ENCODE data around the gene FGF18. TPM values are rescaled to one million over a fixed set of nuclear protein-coding genes. Genes with fewer than 3 reads are reported as not detected.
A peak's percentile ranks its signal among the peaks of the same experiment; 100 is the strongest.

Gene FGF18
- total and polyA plus RNA-seq, 2 donors from 2014 or later: 0.39 to 1.8 TPM

GRCh38 chr5:171416160-171417049 lies 3.0 kb upstream of the FGF18 start:
- Histone ChIP-seq H3K4me1 (ENCODE audit: control insufficient read depth in 2 of 3, insufficient read depth in 2 of 3, low read depth in 1 of 3, low read length in 3 of 3) (peaks cover 0 to 15% (median 0%) of the 10 kb centered on the region in 3 donors), H3K27ac (ENCODE audit: low read depth in 2 of 2, low read length in 2 of 2) (no peak overlapping the region), H3K36me3 (ENCODE audit: control insufficient read depth in 2 of 3, insufficient read depth in 3 of 3, low read length in 3 of 3) (peaks cover 2 to 11% (median 2%) of the 10 kb centered on the region in 3 donors), H3K9me3 (ENCODE audit: control insufficient read depth in 2 of 3, insufficient read depth in 1 of 3, low read length in 3 of 3) (no peaks in the 10 kb centered on the region), H3K9ac (ENCODE audit: low read length in 3 of 3) (no peak overlapping the region), H3K27me3 (ENCODE audit: control insufficient read depth, insufficient read depth, low read length) (peaks cover under 1% of the 10 kb centered on the region), H3K4me3 (ENCODE audit: low read length in 3 of 3) (no peak overlapping the region)
- no peak for TF ChIP-seq CTCF (IDR thresholded peaks at IDR 0.05; ENCODE audit: borderline replicate concordance, extremely low read depth, insufficient read depth)
- FAIRE-seq (no peak), DNase-seq (peak in 1 of 5 donors; percentile 17)
- intact Hi-C loops (cut with DNase I): loop anchor here (10.0 kb wide), 1 partner anchor 498 kb away; no protein-coding TSS in a partner anchor

- peak; percentile 95 for TF ChIP-seq CTCF (IDR thresholded peaks at IDR 0.05; ENCODE audit: borderline replicate concordance, extremely low read depth, insufficient read depth)
Observed at GRCh38 chr5:171418316-171418981, 998 bp upstream of the FGF18 start.

GRCh38 chr5:171419688-171420430 lies 412 bp downstream of the FGF18 start:
- H3K4me3 ChIP-seq (ENCODE audit: low read length in 3 of 3): no peak overlapping the region
- no peak overlapping the region for H3K9ac ChIP-seq (ENCODE audit: low read length in 3 of 3)
- no peak for TF ChIP-seq CTCF (IDR thresholded peaks at IDR 0.05; ENCODE audit: borderline replicate concordance, extremely low read depth, insufficient read depth)
- no peaks in the 10 kb centered on the region for H3K36me3 ChIP-seq (ENCODE audit: control insufficient read depth in 2 of 3, insufficient read depth in 3 of 3, low read length in 3 of 3)
- H3K9me3 ChIP-seq (ENCODE audit: control insufficient read depth in 2 of 3, insufficient read depth in 1 of 3, low read length in 3 of 3): no peaks in the 10 kb centered on the region
- intact Hi-C loops (cut with DNase I): loop anchor here (10.0 kb wide), 2 partner anchors 475 to 495 kb away; no protein-coding TSS in a partner anchor
- DNase-seq (peak in 4 of 5 donors; percentile 43 to 79 (median 56)), FAIRE-seq (no peak)
- H3K4me1 ChIP-seq (ENCODE audit: control insufficient read depth in 2 of 3, insufficient read depth in 2 of 3, low read depth in 1 of 3, low read length in 3 of 3): peaks cover 0 to 17% (median 0%) of the 10 kb centered on the region in 3 donors
- H3K27ac ChIP-seq (ENCODE audit: low read depth in 2 of 2, low read length in 2 of 2): no peak overlapping the region
- peaks cover 2% of the 10 kb centered on the region for H3K27me3 ChIP-seq (ENCODE audit: control insufficient read depth, insufficient read depth, low read length)

More at GRCh38 chr5:171418316-171418981, 998 bp upstream of the FGF18 start:
- Histone ChIP-seq H3K9ac (ENCODE audit: low read length in 3 of 3) (no peak overlapping the region), H3K4me3 (ENCODE audit: low read length in 3 of 3) (peak overlapping the region in 2 of 3 donors; percentile 0 to 44), H3K27me3 (ENCODE audit: control insufficient read depth, insufficient read depth, low read length) (peaks cover 2% of the 10 kb centered on the region), H3K4me1 (ENCODE audit: control insufficient read depth in 2 of 3, insufficient read depth in 2 of 3, low read depth in 1 of 3, low read length in 3 of 3) (peaks cover 0 to 17% (median 0%) of the 10 kb centered on the region in 3 donors), H3K9me3 (ENCODE audit: control insufficient read depth in 2 of 3, insufficient read depth in 1 of 3, low read length in 3 of 3) (no peaks in the 10 kb centered on the region), H3K36me3 (ENCODE audit: control insufficient read depth in 2 of 3, insufficient read depth in 3 of 3, low read length in 3 of 3) (peaks cover 0 to 1% (median 0%) of the 10 kb centered on the region in 3 donors), H3K27ac (ENCODE audit: low read depth in 2 of 2, low read length in 2 of 2) (no peak overlapping the region)
- peak; percentile 93 to 95 (median 94) for DNase-seq
- FAIRE-seq: no peak
- intact Hi-C loops (cut with DNase I): loop anchor here (10.0 kb wide), 1 partner anchor 496 kb away; no protein-coding TSS in a partner anchor
